Heart left ventricle (tissue), 13 donors: Measurements from ENCODE around the gene CDX1.

ENCODE experiments used
- CTCF ChIP-seq, 12 donors: fragments of 200-600 bp; sonication (generic) in 4 of 12; IDR thresholded peaks; one replicate each; pipeline versions ENCODE4 v1.5.0 to v1.8.0; 2018 to 2022; ENCODE audit warnings: antibody characterized with exemption in 12 of 12, mild to moderate bottlenecking in 5 of 12
- POLR2A ChIP-seq, 2 donors: fragments of 450-650 bp; IDR thresholded peaks; one replicate each; pipeline ENCODE4 v1.6.1; 2017; ENCODE audit warnings: antibody characterized with exemption in 2 of 2, mild to moderate bottlenecking in 2 of 2, moderate library complexity in 2 of 2
- donor health status: ischemic (EF 13 %, LVEDD 7.1; RV severe dilation, severe dysfunction).
- donor health status: DM: no; HTN: yes; CAD: no.
- donor health status: DM: no; HTN: no; CAD: no.
- donor health status: ischemic (EF 25% LVEDD 6.9; RV normal size, moderate dysfunction).
- donor health status: ischemic (EF 25% LVEDD 5.7; RV mildly dilated, moderate dysfunction).
- donor health status: ischemic (EF 35%, LVEDD 5.7; RV mildly dilated, moderate dysfunction).
- donor health status: nonischemic (EF 11% LVEDD 7.7; RV severe dilation, severe dysfunction).
- donor health status: DM: yes; HTN: yes; CAD: no.
- donor health status: PGD.
- donor health status: ischemic (EF 29% LVEDD 5.4; RV normal size, mild dysfunction).
- donor health status: nonischemic (EF 23%, LVEDD 6.1; RV moderate dilation, normal function).

- TF ChIP-seq CTCF (IDR thresholded peaks at IDR 0.05) (no peak), POLR2A (IDR thresholded peaks at IDR 0.05) (no peak)
These were observed 11.7 kb downstream of the CDX1 start for GRCh38 chr5:150178262-150178661.
